Frontal cortex (tissue), 4 donors: ENCODE data around the gene UBAC2. TPM values are rescaled to one million over a fixed set of nuclear protein-coding genes. Genes with fewer than 3 reads are reported as not detected.
"Not testable (repeated sequence)": the region's sequence is repeated elsewhere in the genome, so short reads cannot be mapped to it uniquely, and the experiment has no call there.

Experiments used
- DNase-seq, 2 donors: peaks; one replicate each; pipeline ENCODE4 v3.0.0; 2012; ENCODE audit warnings: low spot score in 2 of 2
- FAIRE-seq: peaks from 2 replicates; lab custom pipeline; 2012; peaks lifted over from hg19 to GRCh38; lab: Jason Lieb, UNC
- total RNA-seq: library from RNA; depleted of rRNA; stranded (reverse); fragments of >200 nt; gene quantifications from one replicate; pipeline ENCODE4 v1.2.3, GENCODE V29; 2014
- donor health status: control.
- donor health status: control.
- donor health status: control.

The UBAC2 gene
- total RNA-seq, 1 donor from 2014 or later: 42.4 TPM

DNA sequence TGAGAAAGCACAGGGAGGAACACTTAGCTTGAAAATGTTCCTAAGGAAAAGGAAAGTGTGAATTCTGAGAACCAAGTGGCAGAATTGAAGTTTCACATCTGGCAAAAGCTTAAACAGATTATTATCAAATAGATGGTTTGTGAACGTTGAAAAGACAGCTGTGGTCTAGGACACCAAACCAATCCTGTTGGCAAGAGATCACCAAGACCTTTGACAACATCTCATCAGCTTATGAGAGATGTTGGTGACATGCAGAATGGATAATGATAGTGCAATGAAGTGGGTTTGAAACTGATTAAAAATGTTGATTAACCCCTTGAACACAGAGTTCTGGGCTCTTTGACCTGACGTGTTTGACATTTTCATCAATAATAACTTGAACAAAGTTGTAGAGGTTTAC is 181.1 kb downstream of the UBAC2 start:
- DNase-seq: no peak
- no peak for FAIRE-seq

DNA sequence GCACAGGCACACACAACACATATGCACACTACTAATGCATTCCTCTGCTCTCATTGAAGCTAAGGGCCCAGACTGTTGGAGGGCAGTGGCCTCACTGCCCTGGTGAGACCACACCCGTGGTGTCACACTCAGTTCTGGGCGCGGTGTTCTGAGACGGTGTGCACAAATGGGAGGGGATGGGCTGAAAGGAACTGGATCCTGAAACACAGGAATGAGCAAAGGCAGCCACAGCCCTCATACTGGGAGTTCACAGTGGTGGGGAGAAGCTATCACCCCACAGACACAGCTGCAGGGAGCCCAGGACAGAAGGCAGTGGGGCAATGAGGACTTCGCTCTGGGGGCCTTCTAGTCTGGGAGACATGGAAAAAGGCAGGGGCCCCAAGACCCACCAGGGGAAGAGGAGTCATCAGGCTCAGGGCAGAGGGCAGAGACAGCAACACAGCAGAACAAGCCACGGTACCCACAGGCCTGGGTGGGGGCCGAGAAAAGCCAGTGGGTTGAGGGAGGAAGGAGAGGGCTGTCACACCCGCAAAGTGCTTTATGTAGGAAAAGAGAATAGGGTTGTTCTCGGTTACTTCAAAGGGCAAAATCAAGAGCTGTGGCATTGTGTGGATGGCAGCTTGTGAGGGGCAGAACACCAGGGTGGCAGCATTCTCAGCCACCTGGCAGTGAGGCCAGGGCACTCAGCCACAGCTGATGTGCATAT is 181.9 kb downstream of the UBAC2 start:
- FAIRE-seq: no peak
- no peak for DNase-seq

DNA sequence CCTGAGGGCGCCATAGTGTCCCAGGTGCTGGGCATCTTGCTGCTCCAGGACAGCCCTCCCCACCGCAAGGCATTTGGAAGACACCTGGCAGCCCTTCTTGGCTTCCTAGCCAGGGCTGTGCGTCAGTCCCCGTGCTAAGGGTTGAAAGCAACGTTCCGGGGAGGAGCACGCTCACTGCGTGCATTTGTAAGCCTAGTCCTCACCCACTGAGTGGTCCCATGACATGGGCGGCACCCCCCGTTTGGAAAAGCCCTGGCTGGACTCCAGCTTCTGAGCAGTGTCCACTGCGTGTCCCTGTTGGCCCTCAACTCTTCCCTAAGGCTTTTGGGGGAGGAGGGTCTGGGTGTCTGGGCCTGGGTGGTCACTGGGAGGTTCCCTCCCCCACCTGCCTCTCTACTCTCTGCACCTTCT is 182.9 kb downstream of the UBAC2 start:
- no peak for FAIRE-seq
- DNase-seq: no peak

DNA sequence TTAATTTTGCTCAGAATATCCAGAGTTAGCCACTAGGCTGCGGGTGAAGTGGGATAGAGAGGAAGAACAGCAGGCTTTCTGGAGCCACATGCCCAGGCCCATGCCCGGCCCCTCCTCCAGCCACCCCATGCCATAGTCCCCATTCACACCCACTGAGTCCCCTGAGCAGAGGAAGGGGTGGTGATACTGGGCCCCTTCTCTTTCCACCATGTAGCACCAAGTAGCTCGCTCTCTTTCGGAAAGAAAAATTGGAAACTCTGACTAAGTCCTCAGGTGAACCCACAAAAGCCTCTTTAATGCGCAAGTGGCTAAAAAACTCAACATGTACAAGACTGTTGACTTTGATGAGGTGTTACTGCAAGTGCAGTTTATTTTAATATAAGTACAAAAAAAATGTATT is 183.3 kb downstream of the UBAC2 start:
- FAIRE-seq (no peak), DNase-seq (no peak)

DNA sequence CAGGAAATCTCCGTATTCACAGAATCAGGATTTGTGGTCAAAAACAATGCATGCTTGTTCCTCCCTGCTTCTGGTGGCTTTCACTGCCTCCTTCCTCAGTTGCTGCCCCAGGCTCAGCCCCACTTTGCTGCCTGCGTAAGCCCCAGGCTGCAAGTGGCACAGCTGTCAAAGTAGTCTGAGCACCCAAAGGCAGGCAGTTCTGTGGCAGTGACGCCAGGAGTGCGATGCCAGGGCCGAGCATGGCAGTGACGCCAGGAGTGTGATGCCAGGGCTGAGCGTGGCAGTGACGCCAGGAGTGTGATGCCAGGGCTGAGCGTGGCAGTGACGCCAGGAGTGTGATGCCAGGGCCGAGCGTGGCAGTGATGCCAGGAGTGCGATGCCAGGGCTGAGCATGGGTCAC is 183.8 kb downstream of the UBAC2 start:
- no peak for FAIRE-seq
- no peak for DNase-seq

DNA sequence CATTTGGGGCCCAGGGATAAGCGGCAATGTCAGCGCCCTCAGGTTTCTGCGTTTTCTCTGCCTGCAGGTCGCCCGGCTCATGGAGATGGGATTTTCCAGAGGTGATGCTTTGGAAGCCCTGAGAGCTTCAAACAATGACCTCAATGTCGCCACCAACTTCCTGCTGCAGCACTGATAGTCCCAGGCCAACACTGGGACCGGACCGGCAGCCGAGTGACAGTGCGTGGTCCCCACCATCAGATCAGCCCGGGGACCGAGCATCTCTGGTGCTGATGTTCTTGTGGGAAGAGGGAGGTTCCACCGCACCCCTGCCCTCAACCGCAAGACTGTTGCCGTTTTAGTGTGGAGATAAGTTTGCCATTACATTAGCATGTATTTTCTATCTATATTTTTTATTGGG is 184.5 kb downstream of the UBAC2 start:
- no peak for FAIRE-seq

DNA sequence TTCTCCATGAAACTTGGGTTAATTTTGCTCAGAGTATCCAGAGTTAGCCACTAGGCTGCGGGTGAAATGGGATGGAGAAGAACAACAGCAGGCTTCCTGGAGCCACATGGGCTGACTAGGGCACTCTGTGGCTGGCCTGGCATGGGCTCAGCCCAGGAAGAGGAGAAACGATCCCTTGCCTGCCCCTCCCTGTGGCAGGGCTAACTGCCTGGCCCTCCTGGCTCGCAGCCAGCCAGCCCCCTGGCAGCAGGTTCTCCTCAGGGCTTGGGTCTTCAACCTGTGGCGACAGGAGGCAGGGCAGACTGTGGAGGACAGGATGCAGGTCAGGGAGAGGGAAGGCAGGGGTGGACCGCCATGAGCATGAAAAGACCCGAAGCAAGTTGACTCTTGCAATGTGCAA is 185.3 kb downstream of the UBAC2 start:
- DNase-seq (no peak), FAIRE-seq (no peak)

More for the DNA sequence above, 184.5 kb downstream of the UBAC2 start:
- no peak for DNase-seq

DNA sequence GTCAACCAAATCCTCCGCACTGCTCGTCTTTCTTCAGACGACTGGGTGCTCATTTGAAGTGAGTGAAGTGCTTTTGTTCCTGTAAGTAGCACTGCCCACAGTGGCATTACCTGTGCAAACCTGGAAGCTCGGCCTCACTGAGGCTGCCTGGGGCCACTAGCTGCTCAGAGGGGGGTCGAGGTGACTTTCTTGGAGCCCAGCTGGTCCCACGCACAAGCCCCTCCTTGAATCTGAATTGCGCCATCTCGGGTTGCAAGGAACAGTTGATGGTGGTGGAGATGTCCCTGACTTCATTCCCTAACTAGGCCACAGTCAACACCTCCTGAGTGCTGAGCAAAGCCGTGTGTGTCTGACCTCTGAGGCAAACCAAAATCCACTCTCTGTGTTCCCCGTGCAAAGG is 185.8 kb downstream of the UBAC2 start:
- DNase-seq (no peak), FAIRE-seq (no peak)

DNA sequence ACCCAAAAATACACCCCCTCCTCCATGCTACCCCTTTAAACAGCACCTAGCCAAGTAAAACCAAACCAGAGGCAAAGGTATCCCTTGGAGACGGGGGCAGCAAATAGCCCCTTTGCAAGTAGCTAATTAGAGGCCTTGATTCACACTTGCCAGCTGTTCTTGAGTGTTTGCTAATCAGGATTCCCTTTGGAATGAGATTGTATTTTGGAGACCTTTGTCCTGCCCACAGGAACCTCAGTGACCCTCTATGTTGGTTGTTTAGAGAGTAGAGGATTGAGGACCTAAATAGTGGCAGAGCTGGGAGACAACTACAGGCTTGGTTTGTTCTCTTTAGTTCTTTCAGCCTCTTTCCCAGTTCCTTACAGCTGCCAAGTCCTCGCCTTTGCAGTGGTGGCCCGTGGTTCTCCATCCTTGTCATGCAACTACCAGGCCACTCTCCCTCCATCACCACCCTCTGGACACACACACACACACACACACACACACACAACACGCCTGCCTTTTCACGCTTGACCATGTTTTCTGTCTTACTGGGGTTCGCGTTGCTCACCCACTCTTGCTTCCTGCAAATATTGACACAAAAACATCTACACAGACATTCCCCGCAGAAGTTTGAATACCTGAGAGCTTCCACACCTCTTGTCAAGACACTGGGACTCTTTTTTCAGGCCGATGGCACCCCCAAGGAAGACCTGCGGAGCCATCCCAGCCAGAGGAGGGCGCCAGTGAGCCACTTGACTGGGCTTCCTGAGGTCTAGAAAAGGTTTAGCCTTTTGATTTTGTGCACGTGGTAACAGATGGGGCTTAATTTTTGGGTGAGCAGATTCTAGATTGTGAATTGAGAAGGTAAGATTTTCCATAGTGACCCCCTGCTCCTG is 186.5 kb downstream of the UBAC2 start:
- no peak for FAIRE-seq
- no peak for DNase-seq

DNA sequence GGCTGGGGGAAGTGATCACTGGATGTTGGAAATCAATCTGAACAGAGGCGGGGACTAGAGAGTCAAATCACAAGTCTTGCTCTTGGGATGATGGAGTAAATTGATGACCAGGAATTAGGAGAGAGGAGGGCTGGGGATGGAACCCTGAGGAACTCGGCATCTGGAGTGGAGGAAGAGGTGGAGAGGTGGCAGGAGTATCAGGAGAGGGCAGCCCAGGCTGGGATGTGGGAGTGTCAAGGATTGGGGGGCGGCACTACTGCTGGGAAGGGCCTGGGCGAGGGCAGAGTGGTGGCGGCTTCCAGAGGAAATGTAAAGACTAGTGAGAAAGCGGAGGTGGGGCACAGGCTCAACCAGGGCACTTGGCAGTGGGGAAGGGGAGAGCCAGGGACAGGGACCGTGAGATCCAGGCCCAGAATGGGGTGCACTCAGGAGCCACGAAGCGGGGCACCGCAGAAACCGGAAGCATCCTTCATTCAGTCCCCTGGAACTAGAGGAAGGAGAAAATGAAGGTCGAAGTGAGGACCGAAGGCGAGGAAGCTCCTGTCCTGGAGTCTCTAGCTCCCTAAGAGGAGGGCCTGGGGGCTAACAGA is 187.8 kb downstream of the UBAC2 start:
- no peak for FAIRE-seq
- no peak for DNase-seq

DNA sequence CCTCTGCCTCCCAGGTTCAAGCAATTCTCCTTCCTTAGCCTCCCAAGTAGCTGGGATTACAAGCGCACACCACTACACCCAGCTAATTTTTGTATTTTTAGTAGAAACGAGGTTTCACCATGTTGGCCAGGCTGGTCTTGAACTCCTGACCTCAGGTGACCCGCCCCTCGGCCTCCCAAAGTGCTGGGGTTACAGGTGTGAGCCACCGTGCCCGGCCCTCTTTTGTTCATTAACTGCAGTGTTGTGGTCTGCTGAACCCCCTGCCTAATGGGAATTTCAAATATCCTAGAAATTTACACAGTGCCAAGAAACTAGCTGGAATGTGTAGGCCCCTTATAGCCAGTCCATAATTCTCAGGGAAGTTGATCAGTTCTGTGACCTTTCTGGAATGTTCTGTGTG is 188.4 kb downstream of the UBAC2 start:
- DNase-seq, FAIRE-seq: not testable (repeated sequence)

DNA sequence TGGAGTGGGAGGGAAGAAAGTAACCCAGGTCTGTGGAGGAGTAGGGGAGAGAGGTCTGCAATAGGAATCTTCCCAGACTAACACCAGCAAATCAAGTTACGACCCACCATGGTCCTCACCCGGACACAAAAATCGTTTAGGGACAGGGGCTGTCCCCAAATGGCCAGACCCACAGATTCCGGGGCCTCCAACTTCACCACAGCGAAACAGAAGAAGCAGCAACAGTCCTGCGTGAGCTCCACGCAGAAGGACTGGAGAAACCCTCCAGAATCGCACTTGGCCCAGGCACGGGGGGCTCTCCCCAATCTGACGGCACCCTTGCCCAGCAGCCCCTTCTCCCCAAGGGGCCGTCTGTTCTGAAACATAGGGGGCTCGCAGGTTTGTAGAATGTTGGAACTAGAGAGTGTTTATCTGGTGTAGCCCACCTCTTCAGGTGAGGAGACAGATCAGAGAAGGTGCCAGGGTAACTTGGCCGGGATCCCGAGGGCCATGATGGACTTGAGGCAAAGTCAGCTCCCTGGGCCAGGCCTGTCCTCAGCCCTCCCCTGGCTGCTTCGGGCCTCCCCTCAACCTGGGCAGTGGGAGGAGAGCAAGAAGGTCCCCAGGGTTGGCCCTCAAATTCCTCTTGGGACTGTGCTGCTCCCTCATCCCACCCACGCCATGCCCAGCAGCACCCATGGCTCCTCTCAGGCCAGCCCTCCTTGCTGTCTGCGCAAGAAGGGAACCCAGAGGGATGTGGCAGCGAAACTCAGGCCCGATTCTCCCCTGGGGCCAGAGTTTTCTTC is 189.1 kb downstream of the UBAC2 start:
- FAIRE-seq (no peak), DNase-seq (no peak)

DNA sequence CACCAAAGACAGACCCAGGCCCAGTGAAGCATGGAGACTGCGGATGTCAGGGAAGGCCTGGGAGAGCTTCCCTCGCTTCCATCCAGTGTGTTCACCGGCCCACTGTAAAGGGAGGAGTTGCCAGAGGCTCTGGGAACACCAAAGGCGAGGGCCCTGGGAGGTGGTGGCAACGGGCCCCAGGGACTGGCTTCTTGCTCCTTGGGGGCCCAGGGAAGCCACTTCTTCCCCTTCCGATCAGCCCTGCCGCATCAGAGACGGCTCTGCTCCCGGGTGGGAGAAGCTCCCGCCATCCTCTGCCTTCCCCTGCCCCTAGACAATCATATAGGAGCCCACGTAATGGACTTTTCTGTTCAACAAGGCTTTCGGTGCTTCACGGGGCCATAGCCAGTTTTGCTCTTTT is 189.9 kb downstream of the UBAC2 start:
- DNase-seq (no peak), FAIRE-seq (no peak)

DNA sequence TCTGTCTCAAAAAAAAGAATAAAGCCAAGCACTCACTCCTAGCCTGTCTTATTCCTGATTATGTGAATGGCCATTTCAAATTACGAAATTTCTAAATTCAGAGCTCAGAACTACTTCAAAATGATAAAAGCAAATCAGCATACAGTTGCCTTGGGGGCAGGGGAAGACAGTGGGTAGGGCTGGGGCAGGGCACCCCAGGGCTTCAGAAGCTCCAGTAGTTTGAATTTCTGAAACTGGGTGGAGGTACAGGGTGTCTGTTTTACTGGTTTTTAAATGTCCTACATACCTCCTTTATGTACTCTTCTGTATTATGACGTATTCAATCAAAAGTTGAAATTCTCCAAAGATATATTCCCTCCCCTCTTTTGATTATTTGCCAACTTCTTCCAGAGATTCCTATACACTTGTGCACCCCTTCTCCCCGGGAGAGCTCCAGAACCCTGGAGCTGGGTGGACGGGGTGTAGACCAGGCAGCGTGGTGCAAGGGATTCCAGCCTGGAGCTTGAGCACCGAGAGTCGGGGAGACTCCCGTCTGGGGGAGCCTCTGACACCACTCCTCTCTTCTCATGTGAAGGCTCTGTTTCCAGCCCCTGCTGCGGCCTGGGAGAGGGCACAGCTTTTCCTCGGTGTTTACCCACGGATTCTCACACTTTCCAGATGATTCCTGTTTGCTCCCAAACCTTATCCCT is 191.3 kb downstream of the UBAC2 start:
- FAIRE-seq (no peak), DNase-seq (no peak)

DNA sequence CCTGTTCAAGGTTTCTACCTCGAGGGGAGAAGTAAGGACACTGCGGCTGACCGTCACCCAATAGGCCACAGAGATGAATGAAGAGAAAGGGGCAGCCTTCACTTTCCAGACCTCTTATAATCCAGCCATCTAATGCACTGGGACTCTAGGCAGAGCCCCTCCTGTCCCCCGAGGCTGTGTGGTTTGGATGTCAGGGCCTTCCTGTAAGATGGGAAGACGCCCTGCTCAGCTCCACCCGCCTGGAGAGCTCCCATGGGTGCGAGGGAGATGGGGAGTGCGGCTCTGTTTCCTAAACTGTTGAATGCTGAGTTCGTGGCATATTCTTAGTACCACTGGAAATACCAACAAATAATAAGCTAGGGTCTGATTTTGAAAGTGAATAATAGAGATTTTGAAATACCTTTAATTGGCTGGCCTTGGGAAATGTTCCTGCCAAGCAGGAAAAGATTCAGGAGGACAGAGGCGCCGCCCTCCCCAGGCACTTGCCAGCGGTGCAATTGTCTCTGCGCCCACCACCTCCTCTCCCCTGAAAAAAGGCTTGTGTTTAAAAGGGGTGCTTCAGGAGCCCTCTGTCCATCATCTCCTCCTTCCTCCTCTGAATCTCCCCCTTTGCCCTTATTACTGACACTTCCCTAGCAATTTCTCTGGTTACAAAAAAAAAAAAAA is 191.9 kb downstream of the UBAC2 start:
- FAIRE-seq: no peak
- DNase-seq: no peak

DNA sequence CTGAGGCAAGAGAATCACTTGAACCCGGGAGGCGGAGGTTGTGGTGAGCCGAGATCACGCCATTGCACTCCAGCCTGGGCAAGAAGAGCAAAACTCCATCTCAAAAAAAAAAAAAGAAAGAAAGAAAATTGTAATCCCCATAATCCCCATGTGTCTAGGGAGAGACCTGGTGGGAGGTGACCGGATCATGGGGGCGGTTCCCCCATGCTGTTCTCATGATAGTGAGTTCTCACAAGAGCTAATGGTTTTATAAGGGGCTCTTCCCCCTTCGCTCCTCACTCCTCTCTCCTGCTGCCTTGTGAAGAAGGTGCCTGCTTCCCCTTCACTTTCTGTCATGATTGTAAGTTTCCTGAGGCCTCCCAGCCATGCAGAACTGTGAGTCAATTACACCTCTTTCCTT is 192.7 kb downstream of the UBAC2 start:
- not testable (repeated sequence) for DNase-seq, FAIRE-seq

DNA sequence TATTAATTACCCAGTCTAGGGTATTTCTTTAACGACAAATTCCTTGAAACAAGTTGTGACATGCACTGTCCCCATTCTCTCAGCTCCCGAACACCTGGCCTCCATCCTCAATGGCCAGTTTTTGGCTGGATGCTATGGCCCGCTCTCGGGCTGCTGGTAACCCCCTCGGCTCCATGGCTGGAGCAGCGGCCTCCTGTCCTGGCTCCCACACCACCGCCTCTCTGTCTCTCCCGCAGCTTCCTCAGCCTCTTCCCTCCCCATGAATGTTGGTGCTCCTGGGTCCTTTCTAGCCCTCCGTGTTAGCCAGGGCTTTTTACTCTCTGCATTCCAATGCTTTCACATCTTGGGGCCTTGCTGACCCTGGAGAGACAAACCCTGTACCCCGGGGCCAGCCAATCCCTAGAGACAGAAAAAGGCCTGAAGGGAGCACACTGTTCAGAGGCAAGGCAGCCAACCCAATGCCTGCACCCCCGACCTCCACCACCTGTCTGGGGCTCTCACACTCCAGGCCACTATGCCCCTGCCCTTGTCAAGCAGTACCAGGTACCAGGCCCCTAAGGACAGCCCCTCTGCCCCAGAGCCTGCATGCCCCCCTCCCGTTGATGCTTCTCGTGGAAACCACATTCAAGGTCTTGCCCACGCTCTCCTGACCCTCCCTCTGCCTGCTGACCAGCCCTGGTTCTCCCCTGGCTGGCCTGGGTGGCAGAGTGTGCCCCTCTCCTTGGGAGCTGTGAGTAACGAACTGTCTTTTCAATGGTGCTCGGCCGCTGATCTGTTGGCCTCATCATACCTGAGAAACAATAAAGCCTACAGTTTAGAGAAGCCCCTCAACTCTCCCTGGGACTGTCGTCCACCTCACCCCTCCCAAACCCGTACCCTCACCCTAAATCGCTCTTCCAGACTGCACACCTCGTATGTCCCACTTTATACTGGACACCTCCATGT is 193.4 kb downstream of the UBAC2 start:
- no peak for DNase-seq
- no peak for FAIRE-seq

DNA sequence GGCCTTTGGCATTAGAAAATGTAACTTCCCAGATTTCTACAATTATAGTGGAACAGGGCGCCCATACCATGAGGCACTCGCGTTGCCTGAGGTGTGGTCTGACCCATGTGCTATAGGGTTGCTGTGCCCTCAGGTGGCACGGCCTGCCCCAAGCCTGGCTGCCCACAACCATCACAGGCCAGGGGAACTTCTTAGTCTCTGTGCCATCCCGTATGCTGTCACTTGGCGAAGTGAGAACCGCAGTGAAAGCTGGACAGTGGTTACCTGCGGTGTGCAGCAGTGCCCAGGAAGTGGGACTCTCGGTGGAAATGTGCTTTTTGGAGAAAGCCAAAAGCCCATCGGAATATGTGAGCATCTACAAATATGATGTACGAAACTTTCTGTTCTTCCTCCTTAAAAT is 194.8 kb downstream of the UBAC2 start:
- DNase-seq: no peak
- FAIRE-seq: no peak
